HepG2 (cell line): Measurements from ENCODE around the gene PRKACA. TPM values are rescaled to one million over a fixed set of nuclear protein-coding genes. Genes with fewer than 3 reads are reported as not detected.

Experiments used
- AGO1 ChIP-seq: fragments of 200-400 bp; formaldehyde crosslinking; IDR thresholded peaks from 2 replicates; pipeline ENCODE4 v1.6.1; 2017; ENCODE audit warnings: mild to moderate bottlenecking, low read depth, low read length, moderate library complexity; ENCODE audit not compliant: poor library complexity, severe bottlenecking
- DMAP1 ChIP-seq: IDR thresholded peaks from 2 replicates; pipeline ENCODE4 v1.6.1; 2016
- KMT2B ChIP-seq: IDR thresholded peaks from 2 replicates; pipeline ENCODE4 v1.6.1; 2016; ENCODE audit warnings: missing genetic modification reagents, missing compliant biosample characterization
- MEIS2 ChIP-seq: sonication (generic); formaldehyde crosslinking; IDR thresholded peaks from 2 replicates; pipeline ENCODE4 v1.9.0; 2021; ENCODE audit warnings: mild to moderate bottlenecking, missing genetic modification reagents
- NR1H2 ChIP-seq: sonication (generic); formaldehyde crosslinking; IDR thresholded peaks from 2 replicates; pipeline ENCODE4 v1.8.1; 2022; ENCODE audit warnings: low read depth, missing genetic modification reagents, borderline replicate concordance
- TBX3 ChIP-seq: fragments of 450-650 bp; IDR thresholded peaks from 2 replicates; pipeline ENCODE4 v1.6.1; 2017; ENCODE audit warnings: antibody characterized with exemption, mild to moderate bottlenecking, inconsistent platforms, borderline replicate concordance
- YY1 ChIP-seq: IDR thresholded peaks from 2 replicates; pipeline ENCODE4 v1.6.1; 2011; ENCODE audit warnings: low read length, low read depth, moderate library complexity, mild to moderate bottlenecking; ENCODE audit not compliant: insufficient read depth, insufficient replicate concordance
- ZEB1 ChIP-seq: IDR thresholded peaks from 2 replicates; pipeline ENCODE4 v1.6.1; 2012; ENCODE audit warnings: mild to moderate bottlenecking, low read depth, inconsistent platforms; ENCODE audit not compliant: insufficient replicate concordance
- ZNF260 ChIP-seq: sonication (generic); formaldehyde crosslinking; IDR thresholded peaks from 2 replicates; pipeline ENCODE4 v1.4.0; 2020; ENCODE audit warnings: missing genetic modification reagents, low read depth, mild to moderate bottlenecking, borderline replicate concordance
- polyA plus RNA-seq, 8 experiments: library from polyadenylated mRNA; depleted of rRNA in 3 of 8; stranded (reverse) in 7 of 8; unstranded in 1 of 8; fragments of >200 nt; fragmentation: Illumina TruSeq in 4 of 8; extraction: Trizol in 4 of 8; gene quantifications; 2 replicates each; pipeline versions ENCODE4 v1.2.1 to v1.2.3, GENCODE V29; 2011 to 2016; ENCODE audit warnings: low read depth in 4 of 8, missing spikeins in 1 of 8, mixed read lengths in 1 of 8; ENCODE audit not compliant: insufficient read depth in 1 of 8
- total RNA-seq, 5 experiments: library from RNA; depleted of rRNA; stranded (reverse); fragments of >200 nt; fragmentation: Illumina TruSeq; extraction: Trizol; gene quantifications; 2 replicates each; pipeline ENCODE4 v1.2.3, GENCODE V29; 2016; ENCODE audit warnings: low read depth in 1 of 5
- TF ChIP-seq, protein P1 (sequence below): sonication (generic); formaldehyde crosslinking; IDR thresholded peaks from 2 replicates; pipeline ENCODE4 v1.5.0; 2020; ENCODE audit warnings: mild to moderate bottlenecking, missing genetic modification reagents, borderline replicate concordance
- TF ChIP-seq, protein P2 (sequence below): sonication (generic); formaldehyde crosslinking; IDR thresholded peaks from 2 replicates; pipeline ENCODE4 v1.4.0; 2020; ENCODE audit warnings: missing genetic modification reagents

Gene PRKACA
- total and polyA plus RNA-seq, 2 of the 13 experiments (the other 11 are each of a cell fraction or from before 2014, with no cell fraction given) = 11.0 to 18.2 TPM

DNA sequence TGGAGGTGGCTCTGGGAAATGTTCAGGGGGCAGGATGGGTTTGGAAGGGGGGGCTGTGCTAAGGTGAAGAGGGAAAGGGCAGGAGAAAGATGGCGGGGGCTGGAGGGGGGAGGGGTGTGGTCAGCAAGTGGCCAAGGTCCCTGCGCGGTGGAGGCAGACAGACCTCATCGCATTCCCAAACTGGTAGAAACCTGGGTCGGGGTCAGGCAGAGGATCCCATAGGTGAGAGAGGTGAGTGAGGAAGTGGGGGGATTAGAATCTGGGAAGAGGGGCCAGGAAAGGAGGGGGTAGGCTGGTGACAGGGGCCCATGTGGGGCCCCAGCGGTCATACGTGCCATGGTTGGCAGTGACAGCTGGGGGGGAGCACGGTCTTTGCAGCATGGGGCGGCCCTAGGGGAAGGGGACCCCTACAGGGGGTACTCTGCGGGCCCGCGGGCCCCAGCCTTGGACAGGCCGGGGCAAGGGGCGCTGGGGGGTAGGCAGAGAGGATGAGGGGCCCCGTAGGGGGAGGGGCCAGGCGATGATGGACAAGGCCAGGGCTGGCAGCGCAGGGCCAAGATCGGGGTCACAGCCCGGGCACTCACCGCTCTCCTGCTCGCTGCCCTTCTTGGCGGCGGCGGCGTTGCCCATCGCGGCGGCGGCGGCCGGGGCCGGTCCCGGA is 514 bp downstream of the PRKACA start (continued):
- TF ChIP-seq, protein P1, sequence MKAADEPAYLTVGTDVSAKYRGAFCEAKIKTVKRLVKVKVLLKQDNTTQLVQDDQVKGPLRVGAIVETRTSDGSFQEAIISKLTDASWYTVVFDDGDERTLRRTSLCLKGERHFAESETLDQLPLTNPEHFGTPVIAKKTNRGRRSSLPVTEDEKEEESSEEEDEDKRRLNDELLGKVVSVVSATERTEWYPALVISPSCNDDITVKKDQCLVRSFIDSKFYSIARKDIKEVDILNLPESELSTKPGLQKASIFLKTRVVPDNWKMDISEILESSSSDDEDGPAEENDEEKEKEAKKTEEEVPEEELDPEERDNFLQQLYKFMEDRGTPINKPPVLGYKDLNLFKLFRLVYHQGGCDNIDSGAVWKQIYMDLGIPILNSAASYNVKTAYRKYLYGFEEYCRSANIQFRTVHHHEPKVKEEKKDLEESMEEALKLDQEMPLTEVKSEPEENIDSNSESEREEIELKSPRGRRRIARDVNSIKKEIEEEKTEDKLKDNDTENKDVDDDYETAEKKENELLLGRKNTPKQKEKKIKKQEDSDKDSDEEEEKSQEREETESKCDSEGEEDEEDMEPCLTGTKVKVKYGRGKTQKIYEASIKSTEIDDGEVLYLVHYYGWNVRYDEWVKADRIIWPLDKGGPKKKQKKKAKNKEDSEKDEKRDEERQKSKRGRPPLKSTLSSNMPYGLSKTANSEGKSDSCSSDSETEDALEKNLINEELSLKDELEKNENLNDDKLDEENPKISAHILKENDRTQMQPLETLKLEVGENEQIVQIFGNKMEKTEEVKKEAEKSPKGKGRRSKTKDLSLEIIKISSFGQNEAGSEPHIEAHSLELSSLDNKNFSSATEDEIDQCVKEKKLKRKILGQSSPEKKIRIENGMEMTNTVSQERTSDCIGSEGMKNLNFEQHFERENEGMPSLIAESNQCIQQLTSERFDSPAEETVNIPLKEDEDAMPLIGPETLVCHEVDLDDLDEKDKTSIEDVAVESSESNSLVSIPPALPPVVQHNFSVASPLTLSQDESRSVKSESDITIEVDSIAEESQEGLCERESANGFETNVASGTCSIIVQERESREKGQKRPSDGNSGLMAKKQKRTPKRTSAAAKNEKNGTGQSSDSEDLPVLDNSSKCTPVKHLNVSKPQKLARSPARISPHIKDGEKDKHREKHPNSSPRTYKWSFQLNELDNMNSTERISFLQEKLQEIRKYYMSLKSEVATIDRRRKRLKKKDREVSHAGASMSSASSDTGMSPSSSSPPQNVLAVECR (CRISPR knock-in tag) = peak; percentile 37
- TF ChIP-seq DMAP1 (CRISPR knock-in tag) (0 out of 2 replicates have a peak, but pooled peaks have one; percentile 21), AGO1 (peak; percentile 7), KMT2B (CRISPR knock-in tag) (no peak), TBX3 (no peak), NR1H2 (CRISPR knock-in tag) (no peak), MEIS2 (0 out of 2 replicates have a peak, but pooled peaks have one; percentile 29), YY1 (peak; percentile 61), ZNF260 (CRISPR knock-in tag) (no peak), ZEB1 (no peak)
- TF ChIP-seq, protein P2, sequence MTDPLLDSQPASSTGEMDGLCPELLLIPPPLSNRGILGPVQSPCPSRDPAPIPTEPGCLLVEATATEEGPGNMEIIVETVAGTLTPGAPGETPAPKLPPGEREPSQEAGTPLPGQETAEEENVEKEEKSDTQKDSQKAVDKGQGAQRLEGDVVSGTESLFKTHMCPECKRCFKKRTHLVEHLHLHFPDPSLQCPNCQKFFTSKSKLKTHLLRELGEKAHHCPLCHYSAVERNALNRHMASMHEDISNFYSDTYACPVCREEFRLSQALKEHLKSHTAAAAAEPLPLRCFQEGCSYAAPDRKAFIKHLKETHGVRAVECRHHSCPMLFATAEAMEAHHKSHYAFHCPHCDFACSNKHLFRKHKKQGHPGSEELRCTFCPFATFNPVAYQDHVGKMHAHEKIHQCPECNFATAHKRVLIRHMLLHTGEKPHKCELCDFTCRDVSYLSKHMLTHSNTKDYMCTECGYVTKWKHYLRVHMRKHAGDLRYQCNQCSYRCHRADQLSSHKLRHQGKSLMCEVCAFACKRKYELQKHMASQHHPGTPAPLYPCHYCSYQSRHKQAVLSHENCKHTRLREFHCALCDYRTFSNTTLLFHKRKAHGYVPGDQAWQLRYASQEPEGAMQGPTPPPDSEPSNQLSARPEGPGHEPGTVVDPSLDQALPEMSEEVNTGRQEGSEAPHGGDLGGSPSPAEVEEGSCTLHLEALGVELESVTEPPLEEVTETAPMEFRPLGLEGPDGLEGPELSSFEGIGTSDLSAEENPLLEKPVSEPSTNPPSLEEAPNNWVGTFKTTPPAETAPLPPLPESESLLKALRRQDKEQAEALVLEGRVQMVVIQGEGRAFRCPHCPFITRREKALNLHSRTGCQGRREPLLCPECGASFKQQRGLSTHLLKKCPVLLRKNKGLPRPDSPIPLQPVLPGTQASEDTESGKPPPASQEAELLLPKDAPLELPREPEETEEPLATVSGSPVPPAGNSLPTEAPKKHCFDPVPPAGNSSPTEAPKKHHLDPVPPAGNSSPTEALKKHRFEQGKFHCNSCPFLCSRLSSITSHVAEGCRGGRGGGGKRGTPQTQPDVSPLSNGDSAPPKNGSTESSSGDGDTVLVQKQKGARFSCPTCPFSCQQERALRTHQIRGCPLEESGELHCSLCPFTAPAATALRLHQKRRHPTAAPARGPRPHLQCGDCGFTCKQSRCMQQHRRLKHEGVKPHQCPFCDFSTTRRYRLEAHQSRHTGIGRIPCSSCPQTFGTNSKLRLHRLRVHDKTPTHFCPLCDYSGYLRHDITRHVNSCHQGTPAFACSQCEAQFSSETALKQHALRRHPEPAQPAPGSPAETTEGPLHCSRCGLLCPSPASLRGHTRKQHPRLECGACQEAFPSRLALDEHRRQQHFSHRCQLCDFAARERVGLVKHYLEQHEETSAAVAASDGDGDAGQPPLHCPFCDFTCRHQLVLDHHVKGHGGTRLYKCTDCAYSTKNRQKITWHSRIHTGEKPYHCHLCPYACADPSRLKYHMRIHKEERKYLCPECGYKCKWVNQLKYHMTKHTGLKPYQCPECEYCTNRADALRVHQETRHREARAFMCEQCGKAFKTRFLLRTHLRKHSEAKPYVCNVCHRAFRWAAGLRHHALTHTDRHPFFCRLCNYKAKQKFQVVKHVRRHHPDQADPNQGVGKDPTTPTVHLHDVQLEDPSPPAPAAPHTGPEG (CRISPR knock-in tag) = 0 out of 2 replicates have a peak, but pooled peaks have one; percentile 18
